ENCODE results near the gene AADACL4. TPM values are rescaled to one million over a fixed set of nuclear protein-coding genes. Genes with fewer than 3 reads are reported as not detected.

Gene AADACL4
- not detected in 2 replicates for total RNA-seq (2021)
- long read RNA-seq = 0 reads

GRCh38 chr1:12643785-12644184 lies at the start of gene AADACL4:
TSS of gene AADACL4 (plus strand) at chr1:12644085. CDS start at chr1:12644547, 462 bp downstream.
- H2BK20ac ChIP-seq (ENCODE audit: low read depth, low read length, poor library complexity, severe bottlenecking) = no peak within 1 kb of the TSS
- H2AFZ ChIP-seq (ENCODE audit: low read length) = no peak within 1 kb of the TSS
- no peak within 1 kb of the TSS for H3K18ac ChIP-seq (ENCODE audit: insufficient read length, low read depth, low read length)
- no peak within 1 kb of the TSS for H2AK5ac ChIP-seq (ENCODE audit: insufficient read length, low read length)
- Mint-ChIP-seq H3K27ac (no peak within 1 kb of the TSS), H3K36me3 (ENCODE audit: insufficient read depth in 1 of 3, low read depth in 3 of 3) (peaks cover 17 to 41% (median 29%) of the 10 kb centered on the region in 3 experiments), H3K27me3 (ENCODE audit: low read depth) (peaks cover 20% of the 10 kb centered on the region), H3K9me3 (peaks cover 41% of the 10 kb centered on the region in 2 experiments), H3K4me1 (peaks cover 7 to 9% of the 10 kb centered on the region in 2 experiments), H3K4me3 (no peak within 1 kb of the TSS)
- H2BK120ac ChIP-seq (ENCODE audit: low read depth, low read length, poor library complexity, severe bottlenecking) = no peak within 1 kb of the TSS
- H4K5ac ChIP-seq (ENCODE audit: insufficient read length, low read depth, low read length) = no peak within 1 kb of the TSS
- H4K8ac ChIP-seq (replicated peaks; ENCODE audit: insufficient read length, low read depth, low read length) = no peak within 1 kb of the TSS
- no peak within 1 kb of the TSS; the same call in 1 of the 2 replicates for H3K14ac ChIP-seq (ENCODE audit: insufficient read depth, low read length)
- no peaks in the 10 kb centered on the region for H3K79me2 ChIP-seq (ENCODE audit: insufficient read depth, low read length)
- H3K27ac ChIP-seq (ENCODE audit: insufficient read length, low read depth, low read length) = no peak within 1 kb of the TSS
- H3K23ac ChIP-seq (ENCODE audit: insufficient read length, low read depth, low read length) = no peak within 1 kb of the TSS
- H3K23me2 ChIP-seq (ENCODE audit: insufficient read length, low read depth, low read length, poor library complexity, severe bottlenecking) = no peaks in the 10 kb centered on the region
- H3K27me3 ChIP-seq (ENCODE audit: insufficient read depth, low read length) = no peaks in the 10 kb centered on the region
- no peak for DNase-seq
- no peak within 1 kb of the TSS for H3K56ac ChIP-seq (ENCODE audit: insufficient read length, low read depth, low read length)
- H3K4me2 ChIP-seq (ENCODE audit: insufficient read depth, insufficient read length, low read length) = no peak within 1 kb of the TSS
- H2BK15ac ChIP-seq (ENCODE audit: low read depth, low read length) = no peak within 1 kb of the TSS
- no peak for TF ChIP-seq CTCF (conservative IDR thresholded peaks at IDR 0.05)
- peaks cover 15% of the 10 kb centered on the region for H3K9me3 ChIP-seq (ENCODE audit: control insufficient read depth, low read depth, low read length)
- H4K20me1 ChIP-seq (ENCODE audit: control insufficient read depth, insufficient read depth, insufficient read length) = no peaks in the 10 kb centered on the region
- no peak within 1 kb of the TSS for H4K91ac ChIP-seq (ENCODE audit: insufficient read length, low read depth, low read length)
- no peak within 1 kb of the TSS for H2BK12ac ChIP-seq (ENCODE audit: insufficient read length, low read depth, low read length)
- no peak within 1 kb of the TSS for H2BK5ac ChIP-seq (ENCODE audit: insufficient read length, low read length)
- H3K4me1 ChIP-seq (ENCODE audit: insufficient read depth, low read length) = no peaks in the 10 kb centered on the region
- H3K9ac ChIP-seq (ENCODE audit: extremely low read depth, insufficient read length, low read length) = no peak within 1 kb of the TSS
- H3K4ac ChIP-seq (ENCODE audit: low read depth, low read length) = no peak within 1 kb of the TSS
- no peaks in the 10 kb centered on the region for H3K79me1 ChIP-seq (ENCODE audit: insufficient read depth, low read depth, low read length, poor library complexity, severe bottlenecking)
- H3T11ph ChIP-seq (ENCODE audit: low read length) = no peak within 1 kb of the TSS
- no CpG with 5 or more reads among the region's 7 CpGs for WGBS (ENCODE audit: extremely low coverage, insufficient read length, low lambda C conversion rate)

All from H9 (cell line).